ENCODE data around the gene MED31.
"Not testable (repeated sequence)": the region's sequence is repeated elsewhere in the genome, so short reads cannot be mapped to it uniquely, and the experiment has no call there.

Gene MED31

DNA sequence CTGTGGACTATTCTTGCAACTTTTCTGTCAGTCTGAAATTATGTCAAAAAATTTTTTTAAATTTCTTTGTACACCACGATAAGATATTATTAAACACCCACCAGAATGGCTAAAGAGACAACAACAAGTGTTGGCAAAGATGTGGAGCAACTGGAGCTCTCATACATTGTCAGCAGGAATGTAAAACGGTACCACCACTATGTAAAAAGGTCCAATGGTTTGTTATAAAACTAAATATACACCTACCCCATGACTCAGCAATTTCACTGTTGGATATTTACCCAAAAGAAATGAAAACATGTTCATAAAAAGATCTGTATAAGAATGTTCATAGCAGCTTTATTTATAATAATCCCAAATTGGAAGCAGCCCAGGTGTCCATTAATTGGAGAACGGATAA lies 18.1 kb downstream of the MED31 start:
- in situ Hi-C loops (cut with HindIII; ENCODE audit: low sequenced_read_pairs), result no loop called here

- in situ Hi-C loops (cut with HindIII; ENCODE audit: low sequenced_read_pairs), result no loop called here
Measured at GRCh38 chr17:6632530-6632929, 18.9 kb downstream of the MED31 start.

DNA sequence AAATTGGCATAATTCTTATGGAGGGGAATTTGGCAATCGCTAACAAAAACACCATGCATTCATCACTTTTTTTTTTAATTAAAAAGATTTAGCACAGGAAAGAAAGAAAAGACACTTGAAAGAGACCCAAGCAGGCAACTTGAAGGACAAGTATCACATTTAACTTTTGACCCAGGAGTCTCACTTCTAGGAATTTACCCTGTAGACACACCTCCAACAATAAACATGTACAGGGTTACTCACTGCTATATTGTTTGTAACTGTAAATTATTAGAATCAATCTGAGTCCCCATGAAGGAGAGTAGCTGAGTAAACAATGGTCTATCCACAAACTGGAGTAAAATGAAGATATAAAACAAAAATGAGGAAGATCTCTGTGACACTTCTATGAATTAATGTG lies 21.0 kb downstream of the MED31 start:
- in situ Hi-C loops (cut with HindIII; ENCODE audit: low sequenced_read_pairs), result no loop called here

- in situ Hi-C loops (cut with HindIII; ENCODE audit: low sequenced_read_pairs), result no loop called here
Measured at GRCh38 chr17:6627019-6627418, 24.4 kb downstream of the MED31 start.

DNA sequence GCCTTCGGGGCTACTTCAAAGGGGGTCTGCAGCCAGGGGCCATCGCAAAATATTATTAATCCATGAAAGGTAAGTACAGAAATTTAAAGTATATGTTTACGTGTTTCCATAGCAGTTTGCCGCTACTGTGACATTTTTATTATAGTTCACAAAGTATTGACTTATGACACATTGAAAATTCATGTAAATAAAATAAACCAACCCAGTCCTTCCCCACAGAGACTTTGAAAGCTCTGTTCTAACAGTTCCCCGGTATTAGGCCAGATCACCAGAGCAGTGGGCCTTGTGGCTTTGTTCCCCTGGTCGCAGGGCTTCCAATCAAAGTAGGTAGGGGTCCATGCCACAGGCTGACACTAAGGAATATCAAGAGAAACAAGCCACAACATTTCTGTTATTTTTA lies 24.8 kb downstream of the MED31 start:
- in situ Hi-C loops (cut with HindIII; ENCODE audit: low sequenced_read_pairs), result no loop called here

DNA sequence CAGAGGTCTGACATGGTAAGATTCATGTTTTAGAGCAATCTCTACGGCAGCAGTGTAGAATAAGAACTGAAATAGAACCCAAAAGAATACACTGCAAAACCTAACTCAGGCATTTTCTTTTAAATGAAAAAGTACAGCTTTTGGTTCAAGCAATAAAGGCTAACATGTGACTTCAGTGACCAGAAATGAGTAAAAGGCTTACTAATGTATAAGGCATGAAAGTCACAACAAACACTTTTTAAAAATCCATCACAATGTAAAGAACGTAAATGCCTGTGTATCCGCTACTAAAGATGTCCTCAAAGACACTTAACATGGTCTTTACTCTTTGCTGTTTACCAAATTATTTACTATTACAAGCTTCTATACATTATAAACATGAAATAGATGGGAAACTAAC lies 27.5 kb downstream of the MED31 start:
- in situ Hi-C loops (cut with HindIII; ENCODE audit: low sequenced_read_pairs), result no loop called here

DNA sequence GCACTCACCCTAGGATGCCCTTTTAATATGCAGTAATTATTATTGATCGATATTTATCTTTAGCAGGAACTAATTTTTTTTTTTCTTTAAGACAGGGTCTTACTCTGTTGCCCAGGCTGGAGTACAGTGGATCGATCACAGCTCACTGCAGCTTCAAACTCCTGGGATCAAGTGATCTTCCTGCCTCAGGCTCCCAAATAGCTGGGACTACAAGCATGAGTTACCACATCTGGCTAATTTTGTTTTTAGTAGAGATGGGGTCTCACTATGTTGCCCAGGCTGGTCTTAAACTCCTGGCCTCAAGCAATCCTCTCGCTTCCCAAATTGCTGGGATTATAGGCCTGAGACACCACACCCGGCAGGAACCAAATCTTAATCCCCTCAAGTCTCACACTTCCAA lies 40.2 kb downstream of the MED31 start:
- in situ Hi-C loops (cut with HindIII; ENCODE audit: low sequenced_read_pairs), result no loop called here

DNA sequence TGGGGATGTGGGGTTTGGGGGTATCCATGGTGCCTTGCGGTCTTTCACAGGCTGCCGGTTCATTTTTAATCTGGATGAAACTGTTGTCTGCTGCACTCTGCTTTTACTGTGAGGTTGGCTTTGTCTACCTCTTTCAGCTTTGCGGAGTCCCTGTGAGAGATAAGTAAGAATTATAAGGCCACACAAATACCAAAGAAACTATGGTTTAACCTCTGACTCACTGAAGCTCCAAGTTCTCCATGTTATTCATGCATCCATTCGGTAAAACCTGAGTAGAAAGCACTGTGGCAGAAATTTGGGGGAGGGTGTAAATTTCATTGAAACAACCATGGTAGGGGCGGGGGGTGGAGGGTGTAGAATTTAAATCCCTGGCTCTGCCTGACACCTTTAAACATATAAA lies 41.4 kb downstream of the MED31 start:
- in situ Hi-C loops (cut with HindIII; ENCODE audit: low sequenced_read_pairs), result no loop called here

GRCh38 chr17:6608321-6608720 lies 43.1 kb downstream of the MED31 start:
- in situ Hi-C loops (cut with HindIII; ENCODE audit: low sequenced_read_pairs), result loop anchor here (5.0 kb wide), 1 partner anchor 46 kb away; no protein-coding TSS in a partner anchor

DNA sequence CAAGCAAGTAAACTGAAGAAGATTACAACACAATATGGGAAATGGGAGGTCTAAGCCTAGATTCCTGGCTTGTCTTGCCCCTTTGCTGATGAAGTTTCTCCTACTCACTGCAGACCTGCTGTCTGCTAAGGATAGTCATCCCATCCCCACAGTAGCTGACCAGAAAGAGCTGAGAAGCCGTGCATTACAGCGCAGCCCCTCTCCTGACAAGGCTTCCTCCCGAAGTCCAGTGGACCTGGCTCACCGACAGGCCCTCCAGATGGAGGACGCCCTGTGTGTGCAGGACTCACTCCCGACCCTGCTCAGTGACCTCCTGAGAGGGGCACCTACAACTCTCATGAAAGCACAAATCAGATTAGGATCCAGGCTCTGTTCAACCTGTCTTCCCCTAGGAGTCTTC lies 46.3 kb downstream of the MED31 start:
- in situ Hi-C loops (cut with HindIII; ENCODE audit: low sequenced_read_pairs), result loop anchor here (5.0 kb wide), 1 partner anchor 43 kb away; no protein-coding TSS in a partner anchor

- in situ Hi-C loops (cut with HindIII; ENCODE audit: low sequenced_read_pairs), result no loop called here
Measured at GRCh38 chr17:6603744-6604325, 47.6 kb downstream of the MED31 start.

- in situ Hi-C loops (cut with HindIII; ENCODE audit: low sequenced_read_pairs), result no loop called here
Measured at GRCh38 chr17:6602141-6602540, 49.3 kb downstream of the MED31 start.

- in situ Hi-C loops (cut with HindIII; ENCODE audit: low sequenced_read_pairs), result no loop called here
Measured at GRCh38 chr17:6599364-6599763, 52.0 kb downstream of the MED31 start.

DNA sequence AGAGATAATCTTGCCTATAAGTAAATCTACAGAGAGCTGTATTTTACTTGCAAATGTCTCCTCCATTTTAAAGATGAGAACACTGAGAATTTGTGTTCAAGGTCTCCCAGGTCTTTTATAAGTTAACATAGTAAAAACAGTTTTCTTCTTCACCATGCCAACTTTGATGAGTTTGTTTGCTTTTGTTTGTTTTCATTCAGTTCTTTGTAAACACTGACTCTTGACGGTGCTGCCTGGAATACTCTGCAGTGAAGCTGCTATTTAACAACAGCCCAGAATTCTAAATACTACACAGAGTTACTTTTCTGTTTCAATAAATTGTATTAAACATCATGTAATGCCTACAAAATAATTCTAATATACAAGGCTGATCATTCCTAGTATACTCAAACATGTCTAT lies 53.7 kb downstream of the MED31 start:
- in situ Hi-C loops (cut with HindIII; ENCODE audit: low sequenced_read_pairs), result no loop called here

DNA sequence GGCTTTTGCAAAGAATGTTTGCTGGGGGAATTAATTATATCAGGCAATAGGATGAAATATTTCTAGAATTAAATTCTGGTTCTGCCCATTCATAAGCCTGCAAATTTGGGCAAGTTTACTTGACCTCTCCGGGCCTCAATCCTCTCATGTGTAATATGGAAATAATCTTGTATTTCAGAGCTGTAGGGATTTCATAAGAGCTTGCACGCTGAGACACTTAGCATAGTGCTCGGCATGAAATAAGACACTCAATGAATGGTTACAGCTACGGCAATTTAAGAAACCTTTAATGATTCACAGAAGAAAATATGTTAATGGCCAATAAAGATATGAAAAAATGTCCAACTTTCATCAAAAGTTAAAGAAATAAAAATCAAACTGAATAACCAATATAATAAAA lies 54.5 kb downstream of the MED31 start:
- in situ Hi-C loops (cut with HindIII; ENCODE audit: low sequenced_read_pairs), result no loop called here

DNA sequence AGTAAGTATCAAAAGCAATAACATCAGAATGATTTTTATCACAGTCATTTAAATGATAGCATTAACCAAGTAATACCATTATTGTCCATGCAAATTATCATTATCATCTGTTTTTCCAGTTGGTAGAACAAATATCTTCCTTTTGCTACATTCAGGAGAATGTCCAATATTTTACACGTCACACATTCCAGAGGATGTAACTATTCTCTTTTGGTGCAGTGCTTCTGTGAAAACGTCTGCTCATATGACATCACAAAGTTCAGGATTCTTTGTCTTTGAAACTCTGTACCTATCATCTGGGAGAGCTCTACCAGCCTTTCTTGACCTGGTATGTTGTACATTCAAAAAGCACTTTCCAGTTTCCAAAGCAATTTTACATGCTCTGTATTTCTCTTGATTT lies 54.9 kb downstream of the MED31 start:
- in situ Hi-C loops (cut with HindIII; ENCODE audit: low sequenced_read_pairs), result no loop called here

GRCh38 chr17:6596081-6596480 lies 55.3 kb downstream of the MED31 start:
- in situ Hi-C loops (cut with HindIII; ENCODE audit: low sequenced_read_pairs), result no loop called here

DNA sequence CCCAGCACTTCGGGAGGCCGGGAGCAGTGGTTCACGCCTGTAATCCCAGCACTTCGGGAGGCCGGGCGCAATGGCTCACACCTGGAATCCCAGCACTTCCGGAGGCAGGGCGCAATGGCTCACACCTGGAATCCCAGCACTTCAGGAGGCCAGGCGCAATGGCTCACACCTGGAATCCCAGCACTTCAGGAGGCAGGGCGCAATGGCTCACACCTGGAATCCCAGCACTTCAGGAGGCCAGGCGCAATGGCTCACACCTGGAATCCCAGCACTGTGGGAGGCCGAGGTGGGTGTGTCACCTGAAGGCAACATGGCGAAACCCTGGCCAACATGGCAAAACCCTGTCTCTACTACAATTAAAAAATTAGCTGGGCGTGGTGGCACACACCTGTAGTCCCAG lies 58.0 kb downstream of the MED31 start:
- in situ Hi-C loops (cut with HindIII; ENCODE audit: low sequenced_read_pairs), result not testable (repeated sequence)
